ENCODE results near the gene PRKCSH. TPM values are rescaled to one million over a fixed set of nuclear protein-coding genes. Genes with fewer than 3 reads are reported as not detected.

Gene PRKCSH
- polyA plus RNA-seq, 3 donors = 24.9 to 172 (median 28.4) TPM

DNA sequence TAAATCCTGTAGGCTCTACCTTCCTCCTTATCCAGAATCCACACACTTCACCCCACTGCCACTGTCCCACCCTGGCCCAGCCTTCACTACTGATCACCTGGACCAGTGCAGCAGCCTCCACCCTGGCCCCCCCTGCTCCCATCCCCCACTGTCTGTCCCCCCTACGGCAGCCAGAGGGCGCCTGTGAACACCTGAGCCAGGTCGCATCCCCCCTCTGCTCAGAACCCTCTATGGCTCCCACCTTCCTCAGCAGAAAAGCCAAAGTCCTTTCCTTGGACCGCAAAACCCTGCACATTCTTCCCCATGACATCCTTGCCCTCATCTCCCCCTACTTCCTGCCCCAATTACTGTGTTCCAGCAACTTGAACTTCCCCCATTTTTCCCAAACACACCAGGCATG is 24.8 kb downstream of the PRKCSH start:
- H3K27ac Mint-ChIP-seq = peak overlapping the region in 1 of 7 donors; percentile 3

DNA sequence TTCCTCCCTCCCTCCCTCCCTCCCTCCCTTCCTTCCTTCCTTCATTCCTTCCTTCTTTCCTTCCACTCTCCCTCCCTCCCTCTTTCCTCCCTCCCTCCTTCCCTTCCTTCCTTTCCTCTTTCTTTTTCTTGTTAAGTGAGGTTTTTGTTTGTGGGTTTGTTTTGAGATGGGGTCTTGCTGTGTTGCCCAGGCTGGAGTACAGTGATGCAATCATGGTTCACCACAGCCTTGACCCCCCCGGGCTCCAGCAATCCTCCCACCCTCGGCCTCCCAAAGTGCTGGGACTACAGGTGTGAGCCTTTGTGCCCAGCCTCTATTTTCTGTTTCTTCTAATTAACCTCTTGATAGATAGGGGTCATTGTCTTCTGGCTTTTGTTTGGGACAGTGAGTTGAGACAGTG is 26.0 kb downstream of the PRKCSH start:
- no peak for DNase-seq
- H3K4me3 ChIP-seq (replicated peaks in 1 of 3; ENCODE audit: low read depth in 2 of 3, low read length in 3 of 3) = no peak overlapping the region
- H3K79me2 ChIP-seq (ENCODE audit: insufficient read depth, low read length) = no peaks in the 10 kb centered on the region
- H4K20me1 ChIP-seq (ENCODE audit: insufficient read depth, low read length) = no peaks in the 10 kb centered on the region
- H2AFZ ChIP-seq (ENCODE audit: insufficient read depth, low read depth, low read length, poor library complexity, severe bottlenecking) = no peak overlapping the region
- WGBS (ENCODE audit: insufficient coverage) = no CpG with 5 or more reads among the region's 2 CpGs
- H3K4me2 ChIP-seq (replicated peaks; ENCODE audit: extremely low read depth, low read length, poor library complexity, severe bottlenecking) = no peak overlapping the region
- H3K27ac Mint-ChIP-seq = no peak overlapping the region
- H3K9ac ChIP-seq (ENCODE audit: insufficient read depth, low read length, poor library complexity, severe bottlenecking) = no peak overlapping the region
- H3K4me1 ChIP-seq (ENCODE audit: control insufficient read depth in 1 of 2, insufficient read depth in 2 of 2, low read length in 2 of 2) = no peaks in the 10 kb centered on the region
- TF ChIP-seq, protein P1, sequence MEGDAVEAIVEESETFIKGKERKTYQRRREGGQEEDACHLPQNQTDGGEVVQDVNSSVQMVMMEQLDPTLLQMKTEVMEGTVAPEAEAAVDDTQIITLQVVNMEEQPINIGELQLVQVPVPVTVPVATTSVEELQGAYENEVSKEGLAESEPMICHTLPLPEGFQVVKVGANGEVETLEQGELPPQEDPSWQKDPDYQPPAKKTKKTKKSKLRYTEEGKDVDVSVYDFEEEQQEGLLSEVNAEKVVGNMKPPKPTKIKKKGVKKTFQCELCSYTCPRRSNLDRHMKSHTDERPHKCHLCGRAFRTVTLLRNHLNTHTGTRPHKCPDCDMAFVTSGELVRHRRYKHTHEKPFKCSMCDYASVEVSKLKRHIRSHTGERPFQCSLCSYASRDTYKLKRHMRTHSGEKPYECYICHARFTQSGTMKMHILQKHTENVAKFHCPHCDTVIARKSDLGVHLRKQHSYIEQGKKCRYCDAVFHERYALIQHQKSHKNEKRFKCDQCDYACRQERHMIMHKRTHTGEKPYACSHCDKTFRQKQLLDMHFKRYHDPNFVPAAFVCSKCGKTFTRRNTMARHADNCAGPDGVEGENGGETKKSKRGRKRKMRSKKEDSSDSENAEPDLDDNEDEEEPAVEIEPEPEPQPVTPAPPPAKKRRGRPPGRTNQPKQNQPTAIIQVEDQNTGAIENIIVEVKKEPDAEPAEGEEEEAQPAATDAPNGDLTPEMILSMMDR (IDR thresholded peaks at IDR 0.05) = no peak
- H3K27me3 ChIP-seq (ENCODE audit: control insufficient read depth in 2 of 2, insufficient read depth in 2 of 2, low read length in 2 of 2) = no peaks in the 10 kb centered on the region
- no peaks in the 10 kb centered on the region for H3K9me3 ChIP-seq (replicated peaks in 1 of 2; ENCODE audit: control insufficient read depth in 1 of 2, insufficient read depth in 1 of 2, low read length in 2 of 2)
- H3K4me3 Mint-ChIP-seq = no peak overlapping the region
- H3K36me3 Mint-ChIP-seq = no peaks in the 10 kb centered on the region
- peaks cover 0 to 9% (median 0%) of the 10 kb centered on the region in 7 donors for H3K9me3 Mint-ChIP-seq
- no peaks in the 10 kb centered on the region for H3K4me1 Mint-ChIP-seq
- peaks cover 1 to 13% (median 5%) of the 10 kb centered on the region in 3 donors for H3K27me3 Mint-ChIP-seq (ENCODE audit: low read depth in 3 of 3)
- H3K36me3 ChIP-seq (replicated peaks in 1 of 2; ENCODE audit: control insufficient read depth in 1 of 2, insufficient read depth in 2 of 2, low read length in 2 of 2) = no peaks in the 10 kb centered on the region
- H3K27ac ChIP-seq (ENCODE audit: low read depth in 1 of 2, low read length in 2 of 2) = no peak overlapping the region
- intact Hi-C loops (cut with micrococcal nuclease) = no loop called here

More for the DNA sequence above, 24.8 kb downstream of the PRKCSH start:
- no peaks in the 10 kb centered on the region for H3K79me2 ChIP-seq (ENCODE audit: insufficient read depth, low read length)
- H3K4me2 ChIP-seq (replicated peaks; ENCODE audit: extremely low read depth, low read length, poor library complexity, severe bottlenecking) = no peak overlapping the region
- H3K4me1 ChIP-seq (ENCODE audit: control insufficient read depth in 1 of 2, insufficient read depth in 2 of 2, low read length in 2 of 2) = no peaks in the 10 kb centered on the region
- TF ChIP-seq, protein P1 (IDR thresholded peaks at IDR 0.05) = peak; percentile 36
- H3K4me1 Mint-ChIP-seq = no peaks in the 10 kb centered on the region
- no peak overlapping the region for H3K27ac ChIP-seq (ENCODE audit: low read depth in 1 of 2, low read length in 2 of 2)
- H3K27me3 ChIP-seq (ENCODE audit: control insufficient read depth in 2 of 2, insufficient read depth in 2 of 2, low read length in 2 of 2) = no peaks in the 10 kb centered on the region
- no peak overlapping the region for H3K9ac ChIP-seq (ENCODE audit: insufficient read depth, low read length, poor library complexity, severe bottlenecking)
- H3K4me3 Mint-ChIP-seq = peak overlapping the region in 1 of 2 donors; percentile 30
- H3K36me3 Mint-ChIP-seq = no peaks in the 10 kb centered on the region
- no peaks in the 10 kb centered on the region for H3K36me3 ChIP-seq (replicated peaks in 1 of 2; ENCODE audit: control insufficient read depth in 1 of 2, insufficient read depth in 2 of 2, low read length in 2 of 2)
- no peaks in the 10 kb centered on the region for H3K9me3 ChIP-seq (replicated peaks in 1 of 2; ENCODE audit: control insufficient read depth in 1 of 2, insufficient read depth in 1 of 2, low read length in 2 of 2)
- H4K20me1 ChIP-seq (ENCODE audit: insufficient read depth, low read length) = no peaks in the 10 kb centered on the region
- peaks cover 1 to 13% (median 8%) of the 10 kb centered on the region in 3 donors for H3K27me3 Mint-ChIP-seq (ENCODE audit: low read depth in 3 of 3)
- 69% methylated on average over 4 of the region's 4 CpGs for WGBS (ENCODE audit: insufficient coverage)
- peaks cover 0 to 9% (median 0%) of the 10 kb centered on the region in 7 donors for H3K9me3 Mint-ChIP-seq
- H2AFZ ChIP-seq (ENCODE audit: insufficient read depth, low read depth, low read length, poor library complexity, severe bottlenecking) = no peak overlapping the region
- intact Hi-C loops (cut with micrococcal nuclease) = no loop called here
- no peak for DNase-seq
- H3K4me3 ChIP-seq (replicated peaks in 1 of 3; ENCODE audit: low read depth in 2 of 3, low read length in 3 of 3) = no peak overlapping the region
